ENCODE measurements around the gene ASPG.
"Not testable (repeated sequence)": the region's sequence is repeated elsewhere in the genome, so short reads cannot be mapped to it uniquely, and the experiment has no call there.

The ASPG gene

DNA sequence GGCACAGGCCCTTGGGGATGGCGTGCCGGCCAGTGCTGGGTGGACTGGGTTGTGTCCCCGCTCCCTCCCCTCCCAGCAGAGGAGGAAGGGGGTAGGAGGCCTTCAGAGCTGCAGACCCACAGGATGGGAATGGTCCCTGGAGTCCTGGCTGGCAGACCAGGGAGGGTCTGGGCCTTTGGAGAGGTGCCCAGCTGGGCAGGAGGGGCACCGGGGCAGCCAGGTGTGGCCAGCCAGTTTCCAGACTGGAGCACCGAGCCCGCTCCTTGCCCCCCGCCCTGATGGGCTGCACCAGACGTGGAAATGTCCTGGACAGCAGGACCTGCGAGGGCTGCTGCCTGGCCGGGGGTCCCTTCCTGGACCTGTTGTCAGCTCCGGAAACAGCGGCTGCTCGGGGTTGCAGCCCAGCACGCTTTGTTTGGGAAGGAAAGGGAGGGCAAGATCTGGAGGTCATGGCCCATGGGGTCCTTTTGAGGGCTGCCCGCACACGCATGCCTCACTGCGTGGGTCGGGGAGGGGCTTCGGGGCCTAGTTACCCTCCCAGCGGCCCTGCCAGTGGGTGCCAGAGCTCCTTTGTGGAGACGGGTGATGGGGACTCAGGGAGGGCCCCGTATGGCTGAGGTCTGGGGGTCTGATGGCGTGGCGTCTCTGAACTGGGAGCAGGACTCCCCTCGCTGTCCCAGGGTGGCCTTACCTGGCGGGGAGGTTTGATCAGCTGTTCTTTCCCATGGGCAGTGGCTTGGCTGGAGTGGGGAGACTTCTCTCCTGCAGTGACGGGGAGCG lies 62.0 kb downstream of the ASPG start:
- DNase-seq (ENCODE audit: low spot score), result no peak

DNA sequence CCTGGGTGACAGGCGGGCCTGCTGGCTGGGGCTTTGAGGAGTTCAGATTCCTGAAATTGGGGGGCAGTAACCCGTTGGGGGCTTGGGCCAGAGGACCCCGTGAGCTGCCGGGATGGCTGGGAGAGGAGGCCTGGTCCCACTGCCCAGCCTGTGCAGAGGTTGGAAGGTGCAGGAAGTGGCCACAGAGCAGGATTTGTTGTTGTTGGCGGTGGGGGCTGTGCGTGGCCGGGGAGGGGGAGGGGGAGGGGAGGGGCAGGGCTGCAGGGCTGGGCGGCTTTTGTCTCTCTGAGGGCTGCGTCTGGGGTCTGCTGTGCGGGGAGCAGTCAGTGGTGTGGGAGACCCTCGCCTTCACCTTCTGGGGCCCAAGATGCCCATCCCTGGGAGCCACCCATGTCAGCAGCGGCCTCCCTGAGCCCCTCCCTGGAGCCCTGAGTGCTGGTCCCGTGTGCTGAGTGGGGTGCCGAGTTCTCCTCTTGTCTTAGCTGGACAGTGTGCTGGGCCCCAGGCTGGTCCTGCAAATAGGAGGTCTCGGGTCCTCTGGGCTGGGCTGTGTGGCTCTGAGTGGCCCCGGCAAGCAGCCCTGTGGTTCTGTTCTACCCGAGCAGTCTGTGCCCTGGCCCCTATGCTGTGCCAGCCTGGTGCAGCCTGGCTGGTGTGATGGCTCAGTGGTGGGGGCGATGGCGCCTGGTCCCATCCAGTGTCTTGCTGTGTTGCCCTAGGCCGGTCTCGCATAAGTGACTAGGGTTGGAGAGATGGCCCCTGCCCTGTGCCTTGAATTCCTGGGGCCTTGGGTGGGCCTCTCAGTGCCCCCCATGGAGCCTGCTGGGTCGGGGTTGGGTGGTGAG lies 63.2 kb downstream of the ASPG start:
- no peak for DNase-seq (ENCODE audit: low spot score)

DNA sequence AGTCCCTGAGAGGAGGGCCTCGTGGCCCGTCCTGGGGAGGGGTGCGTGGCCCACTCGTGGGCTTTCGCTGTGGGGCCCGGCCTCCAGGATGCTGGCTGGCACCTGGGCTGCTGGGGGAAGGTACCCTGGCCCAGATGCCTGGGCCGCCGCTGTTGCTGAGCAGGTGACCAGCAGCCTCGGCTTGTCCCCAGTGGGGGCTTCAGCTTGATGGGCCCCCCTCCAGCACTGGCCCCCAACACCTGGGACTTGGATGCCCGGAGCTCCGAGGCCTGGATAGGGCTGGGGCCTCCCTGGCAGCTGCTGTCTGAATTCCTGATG lies 63.7 kb downstream of the ASPG start:
- DNase-seq (ENCODE audit: low spot score), result no peak

DNA sequence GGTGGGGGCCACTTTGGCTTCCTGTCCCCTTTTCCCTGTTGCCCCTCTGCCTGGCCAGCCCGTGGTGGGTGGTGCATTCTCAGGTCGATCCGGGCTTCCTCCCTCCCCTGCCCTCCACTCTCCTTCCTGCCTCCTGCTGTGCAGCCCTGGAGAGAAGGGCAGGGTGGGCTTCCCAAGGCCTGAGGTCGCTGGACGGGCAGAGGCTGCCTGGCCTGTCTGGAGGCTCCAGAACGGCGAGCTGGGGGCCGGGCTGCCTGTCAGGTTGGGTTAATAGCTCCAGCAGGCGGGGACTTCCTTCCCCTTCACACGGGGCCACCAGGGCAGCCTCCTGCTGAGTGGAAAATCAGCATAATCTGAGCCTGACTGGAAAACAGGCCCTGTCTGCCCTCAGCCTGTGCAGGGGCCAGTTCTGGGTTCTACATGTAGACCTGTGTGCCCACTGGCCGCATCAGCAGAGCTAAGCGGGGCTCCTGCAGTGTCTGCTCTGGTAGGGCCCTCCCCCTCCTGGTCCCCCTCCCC lies 64.2 kb downstream of the ASPG start:
- DNase-seq (ENCODE audit: low spot score), result peak; percentile 47

DNA sequence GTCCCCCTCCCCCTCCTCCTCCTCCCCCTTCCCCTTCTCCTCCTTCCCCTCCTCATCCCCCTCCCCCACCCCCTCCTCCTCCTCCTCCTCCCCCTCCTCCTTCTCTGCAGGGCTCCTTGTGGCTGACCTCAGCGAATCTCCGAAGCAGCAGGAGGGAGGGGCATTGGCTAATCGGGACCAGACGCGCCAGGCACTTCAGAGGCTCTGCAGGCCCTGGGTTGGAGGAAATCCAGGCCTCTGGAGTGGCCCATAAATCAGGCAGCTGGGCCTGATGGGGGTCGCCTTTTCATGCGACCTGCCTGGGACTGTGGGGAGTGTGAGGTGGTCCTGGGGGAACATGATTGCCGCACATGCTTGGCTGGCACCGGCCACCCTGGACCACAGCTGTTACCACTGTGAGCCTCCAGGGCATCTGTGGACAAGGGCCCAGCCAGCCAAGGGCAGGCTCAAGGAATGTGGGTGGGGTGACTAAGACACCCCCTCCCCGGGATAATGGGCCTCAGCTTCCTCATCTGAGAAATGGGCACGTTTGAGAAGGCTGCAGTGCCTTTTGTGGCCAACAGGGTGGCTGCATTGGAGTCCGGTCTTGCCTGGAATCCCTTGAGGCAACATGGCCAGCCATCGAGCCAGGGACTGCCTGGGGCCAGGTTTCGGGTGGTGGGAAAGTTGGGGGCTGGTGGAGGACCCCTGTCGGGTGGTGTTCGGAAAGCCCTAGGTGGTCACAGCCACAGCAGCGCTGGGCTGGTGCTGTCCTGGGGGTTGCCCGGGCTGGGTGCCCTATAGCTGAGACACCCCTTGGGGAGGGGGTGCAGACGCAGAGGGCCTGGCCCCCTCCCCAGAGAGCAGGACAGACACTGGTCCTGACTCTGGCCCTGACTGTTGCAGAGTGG lies 64.9 kb downstream of the ASPG start:
- DNase-seq (ENCODE audit: low spot score), result no peak

DNA sequence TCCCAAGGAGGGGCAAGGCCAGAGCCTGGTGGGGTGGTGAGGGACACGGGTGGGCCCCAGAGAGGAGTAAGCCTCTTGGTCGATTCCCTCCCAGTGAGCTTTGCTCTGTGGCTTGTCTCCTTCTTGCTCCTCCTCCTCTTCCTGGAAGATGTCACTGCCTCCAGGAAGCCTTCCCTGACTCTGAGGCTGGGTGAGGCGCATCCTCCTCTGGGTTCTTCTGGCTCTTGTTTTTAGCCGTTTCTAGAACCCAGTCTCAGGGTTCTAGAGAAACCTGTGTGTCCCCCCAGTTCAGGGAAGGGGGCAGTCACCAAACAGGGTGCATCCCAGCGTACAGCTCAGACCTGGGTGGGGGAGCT lies 65.5 kb downstream of the ASPG start:
- no peak for DNase-seq (ENCODE audit: low spot score)

DNA sequence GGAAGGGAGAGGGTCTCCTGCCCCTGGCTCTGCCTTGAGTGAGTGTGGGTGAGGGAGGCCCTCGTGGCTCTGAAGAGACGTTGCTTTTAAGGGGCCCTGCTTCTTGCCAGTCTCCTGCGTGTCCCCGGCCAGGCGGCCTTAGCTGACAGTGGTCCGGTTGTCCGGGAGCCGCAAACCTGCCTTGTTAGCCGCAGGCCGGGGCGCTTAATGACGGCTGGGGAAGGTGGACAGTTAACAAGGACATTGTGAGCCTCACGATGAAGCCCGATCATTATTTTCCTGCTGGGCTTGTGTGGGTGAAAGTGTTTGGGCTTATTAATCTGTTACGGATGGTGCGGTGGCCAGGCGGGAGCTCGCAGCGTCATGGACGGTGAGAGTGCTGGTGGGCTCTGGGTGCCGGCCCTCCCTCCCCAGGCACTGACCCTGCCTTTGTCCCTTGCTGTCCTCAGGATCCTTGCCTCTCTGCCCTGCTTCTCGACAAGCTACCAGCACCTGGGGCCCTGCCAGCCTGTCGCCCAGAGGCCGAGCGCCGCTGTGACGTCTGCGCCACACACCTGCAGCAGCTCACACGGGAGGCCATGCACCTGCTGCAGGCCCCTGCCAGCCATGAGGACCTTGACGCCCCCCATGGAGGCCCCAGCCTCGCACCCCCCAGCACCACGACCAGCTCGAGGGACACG lies 66.2 kb downstream of the ASPG start:
- DNase-seq (ENCODE audit: low spot score), result no peak

DNA sequence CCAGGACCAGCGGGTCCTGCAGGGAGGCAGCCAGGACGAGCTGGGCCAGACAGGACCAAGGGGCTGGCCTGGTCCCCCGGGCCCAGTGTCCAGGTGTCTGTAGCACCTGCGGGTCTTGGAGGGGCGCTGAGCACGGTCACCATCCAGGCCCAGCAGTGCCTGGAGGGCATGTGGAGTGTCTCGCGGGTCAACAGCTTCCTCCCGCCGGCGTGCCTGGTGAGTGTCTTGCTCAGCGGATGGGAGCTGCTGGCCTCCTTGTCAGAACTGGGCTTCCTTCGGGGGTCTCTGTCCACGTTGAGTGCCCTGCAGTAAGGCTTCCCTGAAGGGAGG lies 66.7 kb downstream of the ASPG start:
- no peak for DNase-seq (ENCODE audit: low spot score)

DNA sequence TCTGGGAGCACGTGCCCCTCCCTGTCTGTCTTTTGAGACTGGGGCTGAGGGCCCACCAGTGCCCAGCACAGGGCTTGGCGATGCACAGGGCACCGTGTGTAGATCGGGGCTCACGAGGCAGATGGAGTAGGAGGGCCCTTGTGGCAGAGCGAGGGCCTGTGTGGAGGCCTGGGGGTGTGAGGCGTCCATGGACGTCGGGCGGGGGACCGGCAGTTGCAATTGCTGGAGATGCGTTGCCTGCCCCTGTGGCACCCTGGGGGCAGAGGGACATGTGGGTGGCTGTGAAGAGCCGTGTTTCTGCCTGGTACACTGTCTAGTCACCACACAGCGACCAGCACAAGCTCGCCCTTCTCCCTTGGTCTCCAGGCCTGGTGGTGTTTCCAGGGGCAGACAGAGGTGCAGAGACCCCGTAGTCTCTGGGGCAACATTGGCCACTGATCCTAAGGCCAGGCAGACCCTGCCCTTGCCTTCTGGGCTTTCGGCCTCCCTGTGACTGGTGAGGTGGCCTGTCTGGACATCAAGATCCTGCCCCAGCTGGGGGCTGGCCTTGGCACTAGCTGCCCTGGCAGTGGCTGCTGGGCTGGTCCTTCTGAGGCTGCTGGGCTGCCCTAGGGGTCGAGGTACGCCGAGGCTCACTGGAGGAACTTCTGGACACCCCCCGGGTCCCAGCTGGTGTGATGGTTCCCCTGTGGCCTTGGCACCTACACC lies 67.3 kb downstream of the ASPG start:
- no peak for DNase-seq (ENCODE audit: low spot score)

DNA sequence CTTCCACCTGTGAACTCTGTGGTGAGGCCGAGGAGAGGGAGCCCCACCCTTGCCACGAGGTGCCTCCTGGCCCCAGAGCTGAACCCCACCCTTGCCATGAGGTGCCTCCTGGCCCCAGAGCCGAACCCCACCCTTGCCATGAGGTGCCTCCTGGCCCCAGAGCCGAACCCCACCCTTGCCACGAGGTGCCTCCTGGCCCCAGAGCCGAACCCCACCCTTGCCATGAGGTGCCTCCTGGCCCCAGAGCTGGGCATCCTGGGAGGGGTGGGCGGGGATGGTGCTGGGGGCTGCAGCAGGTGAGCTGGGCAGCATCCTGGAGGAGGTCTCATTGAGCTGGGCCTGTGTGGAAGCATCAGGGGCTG lies 67.9 kb downstream of the ASPG start:
- DNase-seq (ENCODE audit: low spot score), result not testable (repeated sequence)

DNA sequence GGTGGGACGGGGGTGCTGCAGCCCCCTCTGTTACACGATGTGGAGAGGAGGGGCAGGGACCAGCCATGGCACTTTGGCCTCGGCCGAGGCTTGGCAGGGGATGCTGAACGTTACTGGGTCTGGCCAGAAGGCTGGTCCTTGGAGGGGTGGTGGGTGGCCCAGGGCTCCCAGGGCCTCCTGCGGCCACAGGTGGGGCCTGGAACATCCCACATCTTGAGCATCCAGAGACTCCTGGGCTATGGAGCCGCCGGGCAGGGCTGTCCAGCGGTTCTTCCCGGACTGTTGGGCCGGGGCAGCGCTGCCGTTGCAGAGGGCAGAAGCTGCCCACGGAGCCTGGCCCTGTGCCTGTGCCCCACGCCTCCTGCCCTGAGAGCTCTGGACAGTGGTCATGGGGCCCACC lies 68.7 kb downstream of the ASPG start:
- no peak for DNase-seq (ENCODE audit: low spot score)

DNA sequence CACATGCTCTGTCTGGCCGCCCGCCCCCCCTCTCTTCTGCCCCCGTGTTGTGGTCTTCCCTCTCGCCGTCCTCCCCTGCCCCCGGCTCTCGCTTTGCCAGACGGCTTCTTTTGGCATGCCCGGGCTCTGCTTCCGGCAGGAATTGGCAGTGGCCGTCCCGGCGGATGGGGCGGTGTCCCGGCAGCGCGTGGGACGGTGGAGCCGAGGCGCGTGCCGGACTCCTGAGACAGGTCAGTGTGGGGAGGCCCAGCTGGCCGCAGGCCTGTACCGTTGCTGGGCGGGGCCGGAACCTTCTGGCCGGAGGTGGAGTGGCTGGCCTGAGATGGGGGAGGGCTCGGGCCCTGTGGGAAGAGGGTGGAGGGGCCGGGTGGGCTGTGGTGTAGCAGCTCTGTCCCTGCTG lies 70.0 kb downstream of the ASPG start:
- DNase-seq (ENCODE audit: low spot score), result no peak

DNA sequence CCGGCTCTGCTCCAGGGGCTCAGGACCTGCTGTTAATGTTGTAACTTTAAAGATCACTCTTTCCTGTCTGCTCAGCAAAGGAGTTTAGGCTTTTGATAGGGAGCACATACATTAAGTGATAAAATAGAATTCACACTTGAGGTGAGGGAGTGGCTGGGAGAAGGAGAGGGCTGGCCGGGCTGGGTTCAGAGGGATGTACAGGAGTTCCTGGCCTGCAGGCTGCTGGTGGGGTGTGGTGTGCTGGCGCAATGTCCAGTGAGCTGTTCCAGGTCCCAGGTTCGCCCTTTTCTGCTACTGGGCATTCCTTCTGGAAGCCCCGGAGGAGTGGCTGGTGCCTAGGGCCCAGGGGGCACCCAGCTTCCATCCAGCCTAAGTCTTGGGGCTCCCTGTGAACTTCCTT lies 70.6 kb downstream of the ASPG start:
- no peak for DNase-seq (ENCODE audit: low spot score)

DNA sequence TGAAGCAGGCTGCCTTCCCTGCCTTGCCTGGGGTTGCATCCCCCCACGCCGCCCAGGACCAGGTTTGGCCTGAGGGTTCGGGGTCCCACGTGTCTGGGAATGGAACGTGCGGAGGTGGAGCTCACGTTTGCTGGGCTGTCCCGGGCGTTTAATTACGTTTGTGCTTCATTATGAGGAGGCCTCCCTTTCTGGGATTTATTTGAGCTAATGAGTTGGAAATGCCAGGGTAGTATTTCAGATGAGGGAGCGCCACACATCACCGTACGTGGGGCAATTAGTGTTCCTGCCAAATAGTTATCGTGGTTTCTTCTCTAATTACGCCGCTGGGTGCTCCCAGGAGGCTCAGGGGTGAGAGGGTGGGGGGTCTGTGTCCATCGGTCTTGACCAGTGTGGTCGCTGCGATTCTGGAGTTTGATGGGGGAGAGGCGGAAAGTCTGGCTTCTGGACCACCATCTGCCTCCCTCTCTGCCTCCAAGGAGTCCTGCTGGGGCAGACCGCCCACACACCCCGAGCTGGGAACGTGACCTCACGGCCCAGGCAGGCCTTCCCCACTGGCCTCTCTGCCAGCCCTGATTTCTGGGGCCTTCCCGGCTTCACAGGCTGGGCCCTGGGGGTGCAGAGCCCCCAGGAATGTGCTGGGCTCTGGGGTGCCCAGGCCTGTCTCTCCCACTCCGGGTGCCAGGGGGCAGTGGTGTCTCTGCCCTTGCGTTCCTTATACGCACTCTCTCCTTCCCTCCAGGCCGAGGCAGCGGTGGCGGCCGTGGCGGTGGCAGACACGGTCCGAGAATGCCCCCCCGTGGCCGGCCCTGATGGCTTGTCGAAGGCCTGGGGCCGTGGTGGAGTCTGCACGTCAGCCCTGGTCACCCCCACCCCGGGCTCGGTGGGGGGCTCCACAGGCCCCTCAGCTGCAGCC lies 71.8 kb downstream of the ASPG start:
- no peak for DNase-seq (ENCODE audit: low spot score)

DNA sequence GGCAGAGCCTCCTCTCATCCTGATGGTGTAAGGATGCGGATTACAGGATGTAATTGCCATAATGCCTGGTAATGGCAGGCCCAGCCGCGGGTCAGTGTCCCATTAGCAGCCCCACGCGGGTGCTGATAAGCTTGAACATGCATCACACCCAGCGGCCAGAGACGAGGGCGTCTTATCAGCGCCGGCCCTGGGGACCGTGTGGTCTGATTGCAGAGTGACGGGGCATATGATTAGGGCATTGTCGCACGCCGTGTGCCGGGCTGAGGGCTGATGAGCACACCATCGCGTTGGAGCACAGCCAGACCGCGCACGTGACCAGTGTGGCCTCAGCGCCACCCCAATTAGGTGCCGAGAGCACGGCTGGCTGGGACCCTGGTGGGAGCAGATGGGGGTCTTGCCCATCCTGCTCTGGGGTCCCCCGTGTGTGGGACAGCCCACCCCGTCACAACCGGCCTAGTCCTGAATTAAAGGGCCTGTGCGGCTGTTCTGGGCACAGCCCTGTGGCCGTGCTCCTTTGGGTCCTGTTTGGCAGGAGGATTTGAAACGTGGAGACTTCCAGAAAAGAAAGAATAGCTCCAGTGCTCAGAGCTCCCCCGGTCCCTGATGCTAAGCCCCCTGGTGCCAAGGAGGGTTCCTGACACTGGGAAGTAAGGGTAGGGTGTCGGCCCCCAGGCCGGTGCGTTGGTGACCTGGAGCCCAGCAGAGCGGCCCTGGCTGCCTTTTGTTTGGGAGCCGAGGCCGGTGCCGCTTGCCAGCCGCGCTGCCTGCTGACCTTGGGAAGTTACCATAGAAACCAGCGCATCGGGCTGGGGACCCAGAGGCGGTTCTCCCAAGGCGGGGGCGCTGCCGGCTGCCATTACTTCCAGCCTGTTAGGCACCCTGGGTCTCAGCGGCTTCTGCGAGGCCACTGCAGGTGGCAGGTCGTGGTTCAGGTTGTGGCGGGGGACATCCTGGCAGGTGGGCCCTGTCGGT lies 73.6 kb downstream of the ASPG start:
- no peak for DNase-seq (ENCODE audit: low spot score)

DNA sequence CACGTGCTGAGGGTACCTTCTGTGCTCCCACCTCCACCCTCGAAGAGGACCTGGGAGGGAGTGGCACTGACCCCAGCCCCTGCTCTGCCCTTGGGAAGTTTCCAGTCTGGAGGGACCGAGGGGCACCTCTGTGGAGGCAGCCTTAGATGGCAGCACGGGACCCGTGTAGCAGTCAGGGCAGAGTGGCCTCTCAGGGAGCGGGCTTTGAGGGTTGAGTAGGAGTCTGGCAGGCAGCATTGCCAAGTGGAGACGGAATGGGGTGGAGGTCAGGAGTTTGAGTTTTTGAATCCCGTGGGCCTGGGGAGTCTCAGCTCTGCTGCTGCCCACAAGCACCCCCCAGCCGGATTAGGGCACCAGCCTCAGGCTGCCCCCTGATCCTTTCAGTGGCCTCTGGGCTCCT lies 74.5 kb downstream of the ASPG start:
- no peak for DNase-seq (ENCODE audit: low spot score)

DNA sequence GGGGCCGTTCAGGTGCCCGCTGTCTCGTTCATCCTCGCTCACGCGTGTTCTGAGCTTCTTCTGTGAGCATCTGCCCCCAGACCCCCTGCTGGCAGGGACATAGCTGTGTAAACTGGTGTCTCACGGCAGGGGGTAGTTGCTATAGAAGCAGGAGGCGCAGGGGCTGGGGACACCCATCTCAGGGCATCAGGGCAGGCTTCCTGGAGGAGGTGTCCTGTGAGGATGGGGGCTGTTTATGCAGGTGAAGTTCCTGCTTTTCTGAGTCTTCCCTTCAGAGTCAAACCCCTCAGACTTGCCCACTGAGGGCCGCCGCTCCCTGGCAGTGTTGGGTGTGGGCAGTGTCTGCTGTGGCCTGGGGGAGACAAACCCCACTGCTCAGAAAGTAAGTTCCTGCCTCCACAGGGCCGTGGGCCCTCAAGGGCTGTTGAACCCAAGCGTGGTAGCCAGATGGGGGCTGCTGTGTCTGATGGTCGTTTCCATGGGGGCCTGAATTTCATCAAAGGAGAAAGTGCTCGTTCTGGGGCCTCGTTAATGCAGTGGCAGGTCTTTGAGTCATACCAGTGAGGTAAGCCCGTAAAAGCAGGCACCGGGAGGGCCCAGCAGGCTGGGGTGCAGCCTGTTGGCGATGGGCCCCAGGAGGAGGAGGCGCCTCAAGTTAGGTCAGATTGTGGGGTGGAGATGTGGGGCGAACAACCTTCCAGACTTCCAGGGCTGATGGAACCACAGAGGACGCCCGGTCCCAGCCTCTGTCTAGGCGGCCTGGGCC lies 76.3 kb downstream of the ASPG start:
- DNase-seq (ENCODE audit: low spot score), result no peak

DNA sequence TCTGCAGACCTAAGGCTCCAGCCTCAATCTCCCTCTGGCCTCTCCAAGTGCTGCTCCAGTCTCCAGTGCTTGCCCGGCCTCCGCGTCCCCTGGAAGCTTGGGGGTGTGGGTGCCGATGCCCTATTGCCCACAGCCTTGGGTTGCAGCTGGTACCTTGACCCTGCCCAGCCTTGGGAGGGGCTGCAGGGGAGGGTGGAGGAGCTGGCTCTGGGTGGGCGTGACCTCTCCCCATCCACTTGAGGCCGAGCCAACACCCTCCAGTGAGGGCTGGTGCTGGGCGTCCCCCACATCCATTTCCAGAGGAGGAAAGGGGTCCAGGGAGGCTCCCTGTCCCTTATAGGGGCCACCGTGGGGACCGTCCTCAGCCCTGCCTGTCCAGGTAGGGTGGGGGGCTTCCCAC lies 77.0 kb downstream of the ASPG start:
- no peak for DNase-seq (ENCODE audit: low spot score)
